PC-3 (cell line): ENCODE results near the gene GALNT2.

Experiments
- EZH2 ChIP-seq: fragments of 300-600 bp; sonication (generic); IDR thresholded peaks from one replicate; pipeline ENCODE4 v1.6.1; 2017; ENCODE audit warnings: antibody characterized with exemption, mild to moderate bottlenecking, low read length; ENCODE audit not compliant: unreplicated experiment
- TF ChIP-seq, protein P1 (sequence below): fragments of 300-600 bp; sonication (generic); conservative IDR thresholded peaks from 2 replicates; pipeline ENCODE4 v1.5.1; 2017; ENCODE audit warnings: antibody characterized with exemption, low read depth, mild to moderate bottlenecking, low read length

DNA sequence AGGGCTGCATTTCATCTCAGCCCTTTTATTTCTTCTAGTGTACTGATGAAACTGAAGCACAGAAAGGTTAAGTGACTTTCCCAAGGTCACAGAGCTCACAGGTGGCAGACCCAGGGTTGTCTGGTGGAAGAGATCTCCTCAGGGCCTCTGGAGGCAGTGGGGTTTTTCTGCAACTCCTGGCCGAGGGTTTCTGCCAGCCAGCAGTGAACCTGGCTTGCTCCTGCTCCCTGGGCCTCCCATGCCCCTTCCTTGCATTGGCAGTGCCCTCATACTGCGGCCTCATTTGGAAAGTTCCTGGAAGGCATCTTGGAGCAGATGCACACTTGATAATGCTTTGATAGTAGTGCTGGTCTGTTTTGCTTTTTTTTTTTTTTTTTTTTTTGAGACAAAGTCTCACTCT, 7.7 kb downstream of the GALNT2 start:
- TF ChIP-seq, protein P1, sequence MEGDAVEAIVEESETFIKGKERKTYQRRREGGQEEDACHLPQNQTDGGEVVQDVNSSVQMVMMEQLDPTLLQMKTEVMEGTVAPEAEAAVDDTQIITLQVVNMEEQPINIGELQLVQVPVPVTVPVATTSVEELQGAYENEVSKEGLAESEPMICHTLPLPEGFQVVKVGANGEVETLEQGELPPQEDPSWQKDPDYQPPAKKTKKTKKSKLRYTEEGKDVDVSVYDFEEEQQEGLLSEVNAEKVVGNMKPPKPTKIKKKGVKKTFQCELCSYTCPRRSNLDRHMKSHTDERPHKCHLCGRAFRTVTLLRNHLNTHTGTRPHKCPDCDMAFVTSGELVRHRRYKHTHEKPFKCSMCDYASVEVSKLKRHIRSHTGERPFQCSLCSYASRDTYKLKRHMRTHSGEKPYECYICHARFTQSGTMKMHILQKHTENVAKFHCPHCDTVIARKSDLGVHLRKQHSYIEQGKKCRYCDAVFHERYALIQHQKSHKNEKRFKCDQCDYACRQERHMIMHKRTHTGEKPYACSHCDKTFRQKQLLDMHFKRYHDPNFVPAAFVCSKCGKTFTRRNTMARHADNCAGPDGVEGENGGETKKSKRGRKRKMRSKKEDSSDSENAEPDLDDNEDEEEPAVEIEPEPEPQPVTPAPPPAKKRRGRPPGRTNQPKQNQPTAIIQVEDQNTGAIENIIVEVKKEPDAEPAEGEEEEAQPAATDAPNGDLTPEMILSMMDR: no peak
- TF ChIP-seq EZH2: no peak
